ENCODE results near the gene TATDN2. TPM values are rescaled to one million over a fixed set of nuclear protein-coding genes. Genes with fewer than 3 reads are reported as not detected.

Gene TATDN2
- total RNA-seq (10 to 100 TPM; 76.1 to 79.3 TPM), polyA plus RNA-seq (10 to 100 TPM in 1 of 2 donors, 1 to 10 TPM in 1; 8.4 to 20.1 TPM)

DNA sequence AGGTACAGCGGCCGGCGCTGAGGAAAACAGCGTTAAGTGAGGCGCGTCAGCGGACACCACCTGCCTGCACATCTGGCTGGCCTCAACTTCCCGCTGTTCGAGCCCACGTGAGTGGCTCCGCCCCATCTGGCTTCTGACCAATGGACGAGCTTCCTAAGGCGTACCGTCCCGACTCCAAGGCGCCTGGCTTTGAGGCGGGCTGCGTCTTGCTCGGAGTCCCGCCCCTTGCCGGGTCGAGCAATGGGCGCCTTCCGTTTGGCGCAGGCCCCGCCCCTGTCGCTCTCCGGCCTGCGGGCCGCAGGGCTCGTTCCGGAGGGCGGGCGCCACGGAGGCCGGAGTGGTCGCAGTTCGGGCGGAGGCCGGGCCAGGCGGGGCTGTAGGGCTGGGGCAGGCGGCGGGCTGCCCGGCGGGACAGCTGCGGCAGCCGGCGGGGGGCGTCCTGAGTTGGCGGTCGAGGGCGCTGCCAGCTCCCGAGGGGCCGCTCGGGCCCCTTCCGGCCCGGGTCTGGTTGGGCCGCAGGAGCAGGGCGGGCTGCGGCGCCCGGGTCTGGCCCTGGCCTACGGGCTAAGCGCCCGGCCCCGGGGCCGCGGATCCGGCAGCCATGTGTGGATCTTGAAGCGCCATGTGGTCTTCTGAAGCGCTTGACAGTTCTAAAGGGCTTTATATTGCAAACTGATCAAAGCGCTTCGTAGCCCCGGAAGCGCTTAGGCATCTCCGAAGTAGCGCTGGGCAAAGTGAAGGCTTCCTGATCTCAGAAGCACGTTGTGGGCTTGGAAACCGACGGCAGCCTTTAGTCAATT lies at the start of gene TATDN2:
Gene TATDN2 (plus strand): TSS at position 276 of the 800 bp plus-strand sequence. CDS start 742 bp downstream, outside the sequence.
- peaks cover 49% of the 10 kb centered on the region for H3K4me1 ChIP-seq (ENCODE audit: insufficient read depth, low read length)
- POLR2A ChIA-PET (ENCODE audit: partially characterized antibody) = interaction anchor here (0.6 to 3.1 kb wide), 23 partner anchors 10 to 456 kb away, joined by 3 to 62 read pairs (median 5); partner anchors contain the start of genes ARPC4, CRELD1, IRAK2 and SEC13
- H3K27me3 ChIP-seq (ENCODE audit: insufficient read depth, low read length) = no peaks in the 10 kb centered on the region
- H3K9me3 ChIP-seq (ENCODE audit: control insufficient read depth in 1 of 2, low read length in 2 of 2) = no peaks in the 10 kb centered on the region
- H3K27ac Mint-ChIP-seq = peak within 1 kb of the TSS; percentile 95 to 98 (median 97)
- peaks cover 4% of the 10 kb centered on the region for H3K36me3 ChIP-seq (ENCODE audit: insufficient read depth, low read length)
- peak within 1 kb of the TSS; percentile 78 for H3K27ac ChIP-seq (ENCODE audit: low read depth, low read length)
- H3K4me3 Mint-ChIP-seq = peak within 1 kb of the TSS; percentile 97 to 99 (median 99)
- no peaks in the 10 kb centered on the region for H3K27me3 Mint-ChIP-seq
- CTCF ChIA-PET (ENCODE audit: partially characterized antibody) = interaction anchor here (0.7 to 9.8 kb wide), 6 partner anchors 9 to 82 kb away, joined by 3 to 67 read pairs (median 3); no protein-coding TSS in a partner anchor
- H3K9me3 Mint-ChIP-seq = peaks cover 0 to 19% (median 10%) of the 10 kb centered on the region in 8 donors
- peaks cover 35 to 65% (median 54%) of the 10 kb centered on the region in 4 donors for H3K4me1 Mint-ChIP-seq
- peak; percentile 89 to 93 (median 92) for DNase-seq
- intact Hi-C loops (cut with micrococcal nuclease) = loop anchor here (1.0 to 2.0 kb wide), 7 partner anchors 16 to 517 kb away; partner anchors contain the start of genes BRK1, BRPF1, SEC13 and VHL
- H3K36me3 Mint-ChIP-seq = peaks cover 29 to 41% of the 10 kb centered on the region in 2 donors
- H3K4me3 ChIP-seq (ENCODE audit: low read length in 2 of 2) = peak within 1 kb of the TSS; percentile 23 to 99

DNA sequence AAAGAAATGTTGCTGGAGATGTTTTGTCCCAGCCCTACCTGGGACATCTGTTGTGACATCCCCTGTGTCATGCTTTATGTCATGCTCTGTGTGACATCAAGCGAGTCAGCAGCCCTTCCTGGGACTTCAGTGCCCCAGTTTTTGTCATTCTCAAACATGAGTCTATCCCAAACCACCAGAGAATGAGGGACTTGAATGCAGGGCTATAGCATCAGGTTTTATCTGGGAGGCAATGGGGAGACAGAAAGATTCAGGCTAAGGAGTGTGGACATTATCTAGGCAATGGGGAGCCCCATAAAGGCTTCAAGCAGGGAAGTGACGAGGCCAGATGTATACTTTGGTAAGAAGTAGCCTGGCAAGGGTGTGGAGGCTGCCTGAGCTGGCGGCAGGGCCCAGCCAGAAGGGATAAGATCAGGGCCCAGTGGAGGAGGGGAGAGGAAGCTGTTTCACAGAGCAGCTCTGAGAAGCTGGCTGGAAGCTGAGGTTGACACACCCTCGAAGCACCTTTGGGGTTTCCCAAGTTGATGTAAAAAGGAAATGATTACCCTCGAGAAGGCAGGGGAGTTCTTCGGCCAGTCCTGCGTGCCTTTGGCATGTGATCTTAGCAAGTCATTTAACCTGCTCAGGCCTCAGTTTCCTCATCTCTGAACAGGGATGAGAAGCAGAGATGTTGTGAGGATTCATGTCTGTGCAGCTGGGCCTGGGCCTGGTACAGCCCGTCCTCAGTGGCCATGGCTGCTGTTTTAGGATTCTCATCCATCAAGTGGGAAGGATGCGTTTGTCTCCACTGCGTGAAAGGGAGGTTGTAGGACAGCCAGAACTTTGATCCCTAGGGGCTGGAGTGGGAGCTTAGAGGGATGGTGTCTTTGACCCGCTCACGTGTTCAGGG lies 49.3 kb upstream of the TATDN2 start:
- Histone ChIP-seq H3K36me3 (ENCODE audit: insufficient read depth, low read length) (peaks cover 6% of the 10 kb centered on the region), H3K27me3 (ENCODE audit: insufficient read depth, low read length) (no peaks in the 10 kb centered on the region), H3K27ac (ENCODE audit: low read depth, low read length) (peak overlapping the region; percentile 88), H3K4me1 (ENCODE audit: insufficient read depth, low read length) (peaks cover 84% of the 10 kb centered on the region), H3K4me3 (ENCODE audit: low read length in 2 of 2) (peak overlapping the region; percentile 2 to 21), H3K9me3 (ENCODE audit: control insufficient read depth in 1 of 2, low read length in 2 of 2) (no peaks in the 10 kb centered on the region)
- intact Hi-C loops (cut with micrococcal nuclease) = loop anchor here (1.0 to 2.0 kb wide), 4 partner anchors 13 to 56 kb away; partner anchors contain the start of gene TATDN2
- peak; percentile 76 to 95 (median 80) for DNase-seq
- ChIA-PET POLR2A (ENCODE audit: partially characterized antibody) (interaction anchor here (1.0 to 4.5 kb wide), 13 partner anchors 9 to 266 kb away, joined by 3 to 21 read pairs (median 6); partner anchors contain the start of genes IRAK2, TATDN2 and VHL), CTCF (ENCODE audit: partially characterized antibody) (interaction anchor here (0.6 to 1.4 kb wide), 13 partner anchors 13 to 49 kb away, joined by 3 to 7 read pairs (median 3); partner anchors contain the start of gene TATDN2)
- peak overlapping the region; percentile 95 to 99 (median 97) for H3K27ac Mint-ChIP-seq
- peaks cover 15 to 17% of the 10 kb centered on the region in 2 donors for H3K36me3 Mint-ChIP-seq
- H3K4me1 Mint-ChIP-seq = peaks cover 42 to 81% (median 63%) of the 10 kb centered on the region in 4 donors
- H3K9me3 Mint-ChIP-seq = no peaks in the 10 kb centered on the region
- H3K27me3 Mint-ChIP-seq = no peaks in the 10 kb centered on the region
- peak overlapping the region in 7 of 8 donors; percentile 55 to 79 (median 73) for H3K4me3 Mint-ChIP-seq

DNA sequence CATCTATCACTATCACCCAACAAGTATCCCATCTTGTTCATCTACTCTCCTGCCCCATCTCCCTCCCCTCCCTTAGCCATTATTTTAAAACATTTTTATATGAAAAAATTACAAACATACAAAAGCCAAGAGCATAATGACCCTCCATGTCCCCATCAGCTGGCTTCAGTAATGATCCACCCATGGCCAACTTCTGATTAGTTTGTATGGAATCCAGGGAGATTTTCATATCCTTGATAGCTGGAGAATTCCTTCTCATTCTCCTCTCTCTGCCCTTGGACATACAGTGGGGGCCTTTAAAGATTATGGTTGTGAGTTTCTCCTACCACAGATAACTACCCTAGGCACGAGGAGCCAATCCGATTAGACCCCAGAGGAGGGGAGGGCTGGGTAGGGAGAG lies 43.3 kb upstream of the TATDN2 start:
- POLR2A ChIA-PET (ENCODE audit: partially characterized antibody) = interaction anchor here (0.6 kb wide), 1 partner anchor 601 kb away, joined by 3 read pairs; no protein-coding TSS in a partner anchor
- intact Hi-C loops (cut with micrococcal nuclease) = no loop called here
- Mint-ChIP-seq H3K4me1 (peaks cover 9 to 31% (median 21%) of the 10 kb centered on the region in 4 donors), H3K9me3 (no peaks in the 10 kb centered on the region), H3K27ac (peak overlapping the region in 1 of 7 donors; percentile 42), H3K27me3 (no peaks in the 10 kb centered on the region), H3K36me3 (peaks cover 22 to 23% of the 10 kb centered on the region in 2 donors), H3K4me3 (no peak overlapping the region)
- Histone ChIP-seq H3K9me3 (ENCODE audit: control insufficient read depth in 1 of 2, low read length in 2 of 2) (no peaks in the 10 kb centered on the region), H3K27ac (ENCODE audit: low read depth, low read length) (no peak overlapping the region), H3K4me1 (ENCODE audit: insufficient read depth, low read length) (peaks cover 26% of the 10 kb centered on the region), H3K36me3 (ENCODE audit: insufficient read depth, low read length) (peaks cover 9% of the 10 kb centered on the region), H3K27me3 (ENCODE audit: insufficient read depth, low read length) (no peaks in the 10 kb centered on the region), H3K4me3 (ENCODE audit: low read length in 2 of 2) (no peak overlapping the region)
- CTCF ChIA-PET (ENCODE audit: partially characterized antibody) = interaction anchor here (1.3 to 2.5 kb wide), 5 partner anchors 11 to 272 kb away, joined by 3 to 10 read pairs (median 4); partner anchors contain the start of genes CRELD1 and IRAK2
- no peak for DNase-seq

DNA sequence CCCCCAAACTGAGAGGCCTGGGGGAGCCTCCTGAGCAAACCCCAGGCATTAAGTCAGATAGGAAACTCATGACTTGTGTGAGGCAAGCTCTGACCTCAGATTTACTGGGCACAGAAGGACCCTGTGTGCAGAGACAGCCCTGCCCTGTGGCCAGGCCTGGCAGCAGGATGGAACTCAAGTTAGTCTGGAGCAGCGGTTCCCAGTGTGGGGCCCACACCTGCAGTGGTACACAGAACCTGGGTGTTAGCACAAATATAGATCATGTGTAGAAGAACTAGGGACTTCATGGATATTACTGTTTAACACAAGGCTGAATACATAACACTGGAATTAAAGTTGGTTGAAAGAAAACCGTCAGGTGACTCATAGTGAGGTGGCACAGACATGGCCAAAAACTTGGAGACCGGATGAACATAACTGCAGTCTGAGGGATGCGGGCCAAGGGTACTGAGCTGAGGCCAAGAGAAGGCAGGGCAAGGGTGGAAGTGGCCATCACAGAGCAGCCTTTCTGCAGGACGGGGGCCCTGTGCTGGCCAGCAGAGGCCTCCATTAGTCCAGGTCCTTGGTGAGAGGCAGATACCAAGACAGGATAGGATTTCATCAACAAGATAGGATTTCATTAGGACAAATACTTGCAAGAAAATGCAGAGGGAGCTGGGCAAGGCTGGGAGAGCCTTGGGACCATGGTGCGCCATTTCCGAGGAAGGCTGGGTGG lies 42.7 kb upstream of the TATDN2 start:
- intact Hi-C loops (cut with micrococcal nuclease) = no loop called here
- H3K27me3 ChIP-seq (ENCODE audit: insufficient read depth, low read length) = no peaks in the 10 kb centered on the region
- no peak overlapping the region for H3K4me3 Mint-ChIP-seq
- H3K4me1 ChIP-seq (ENCODE audit: insufficient read depth, low read length) = peaks cover 20% of the 10 kb centered on the region
- peaks cover 9% of the 10 kb centered on the region for H3K36me3 ChIP-seq (ENCODE audit: insufficient read depth, low read length)
- H3K9me3 Mint-ChIP-seq = no peaks in the 10 kb centered on the region
- ChIA-PET POLR2A (ENCODE audit: partially characterized antibody) (no interaction called here), CTCF (ENCODE audit: partially characterized antibody) (interaction anchor here (1.3 to 1.4 kb wide), 2 partner anchors 13 to 14 kb away, joined by 3 to 4 read pairs; no protein-coding TSS in a partner anchor)
- H3K27me3 Mint-ChIP-seq = no peaks in the 10 kb centered on the region
- no peak overlapping the region for H3K4me3 ChIP-seq (ENCODE audit: low read length in 2 of 2)
- H3K27ac Mint-ChIP-seq = peak overlapping the region in 3 of 7 donors; percentile 32 to 66 (median 66)
- H3K36me3 Mint-ChIP-seq = peaks cover 22% of the 10 kb centered on the region in 2 donors
- no peak for DNase-seq
- peaks cover 9 to 28% (median 19%) of the 10 kb centered on the region in 4 donors for H3K4me1 Mint-ChIP-seq
- no peaks in the 10 kb centered on the region for H3K9me3 ChIP-seq (ENCODE audit: control insufficient read depth in 1 of 2, low read length in 2 of 2)
- H3K27ac ChIP-seq (ENCODE audit: low read depth, low read length) = no peak overlapping the region

DNA sequence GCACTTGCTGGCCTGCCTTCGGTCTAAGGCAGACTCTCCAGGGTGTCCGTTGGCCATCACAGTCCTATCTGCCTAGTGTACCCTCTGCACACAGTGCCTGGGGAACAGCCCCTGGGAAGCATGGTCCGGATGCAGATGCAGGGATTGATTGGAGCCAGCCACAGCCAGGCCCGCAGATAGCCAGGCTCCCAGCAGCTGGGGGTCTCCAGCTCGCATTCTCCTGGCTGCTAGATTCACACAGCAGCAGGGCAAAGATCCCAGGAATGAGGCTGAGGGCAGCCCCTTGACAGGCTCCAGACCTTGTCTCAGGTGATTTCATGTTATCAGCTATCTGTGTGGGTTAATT lies 42.1 kb upstream of the TATDN2 start:
- no peak overlapping the region for H3K27ac Mint-ChIP-seq
- peaks cover 18 to 19% of the 10 kb centered on the region in 2 donors for H3K36me3 Mint-ChIP-seq
- H3K9me3 Mint-ChIP-seq = no peaks in the 10 kb centered on the region
- no peak for DNase-seq
- H3K27me3 Mint-ChIP-seq = no peaks in the 10 kb centered on the region
- no peak overlapping the region for H3K4me3 Mint-ChIP-seq
- H3K4me1 ChIP-seq (ENCODE audit: insufficient read depth, low read length) = peaks cover 16% of the 10 kb centered on the region
- H3K9me3 ChIP-seq (ENCODE audit: control insufficient read depth in 1 of 2, low read length in 2 of 2) = no peaks in the 10 kb centered on the region
- no peak overlapping the region for H3K4me3 ChIP-seq (ENCODE audit: low read length in 2 of 2)
- H3K27ac ChIP-seq (ENCODE audit: low read depth, low read length) = no peak overlapping the region
- ChIA-PET POLR2A (ENCODE audit: partially characterized antibody) (no interaction called here), CTCF (ENCODE audit: partially characterized antibody) (no interaction called here)
- intact Hi-C loops (cut with micrococcal nuclease) = no loop called here
- peaks cover 6 to 22% (median 16%) of the 10 kb centered on the region in 4 donors for H3K4me1 Mint-ChIP-seq
- H3K27me3 ChIP-seq (ENCODE audit: insufficient read depth, low read length) = no peaks in the 10 kb centered on the region
- H3K36me3 ChIP-seq (ENCODE audit: insufficient read depth, low read length) = peaks cover 7% of the 10 kb centered on the region

DNA sequence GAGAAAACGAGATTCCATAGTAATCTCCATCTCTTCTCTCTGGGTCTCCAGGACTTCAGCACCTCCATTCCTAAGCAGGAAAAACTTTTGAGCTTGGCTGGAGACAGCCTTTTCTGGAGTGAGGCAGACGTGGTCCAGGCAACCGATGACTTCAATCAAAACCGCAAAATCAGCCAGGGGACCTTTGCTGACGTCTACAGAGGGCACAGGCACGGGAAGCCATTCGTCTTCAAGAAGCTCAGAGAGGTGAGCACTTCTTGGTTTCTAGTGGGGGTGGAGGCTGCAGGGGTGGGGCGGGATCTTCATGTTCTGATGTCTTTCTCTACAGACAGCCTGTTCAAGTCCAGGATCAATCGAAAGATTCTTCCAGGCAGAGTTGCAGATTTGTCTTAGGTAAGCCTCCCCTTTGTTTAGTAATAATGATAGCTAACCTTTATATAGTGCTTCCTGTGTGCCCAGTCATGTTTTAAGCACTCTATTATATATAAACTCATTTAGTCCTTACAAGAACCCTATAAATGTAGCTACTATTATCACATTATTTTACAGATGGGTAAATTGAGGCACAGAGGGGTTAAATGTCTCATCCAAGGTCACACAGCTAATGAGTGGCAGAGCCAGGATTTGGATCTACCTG lies 35.0 kb upstream of the TATDN2 start:
- H3K27me3 ChIP-seq (ENCODE audit: insufficient read depth, low read length) = no peaks in the 10 kb centered on the region
- H3K27ac ChIP-seq (ENCODE audit: low read depth, low read length) = no peak overlapping the region
- Mint-ChIP-seq H3K36me3 (peaks cover 39 to 44% of the 10 kb centered on the region in 2 donors), H3K9me3 (peaks cover 0 to 5% (median 0%) of the 10 kb centered on the region in 8 donors), H3K4me1 (peaks cover 0 to 6% (median 0%) of the 10 kb centered on the region in 4 donors), H3K4me3 (no peak overlapping the region), H3K27me3 (no peaks in the 10 kb centered on the region), H3K27ac (peak overlapping the region in 3 of 7 donors; percentile 47 to 74 (median 53))
- peaks cover 3% of the 10 kb centered on the region for H3K36me3 ChIP-seq (ENCODE audit: insufficient read depth, low read length)
- H3K4me1 ChIP-seq (ENCODE audit: insufficient read depth, low read length) = no peaks in the 10 kb centered on the region
- H3K9me3 ChIP-seq (ENCODE audit: control insufficient read depth in 1 of 2, low read length in 2 of 2) = no peaks in the 10 kb centered on the region
- ChIA-PET POLR2A (ENCODE audit: partially characterized antibody) (interaction anchor here (1.0 to 2.5 kb wide), 3 partner anchors 19 to 49 kb away, joined by 3 to 9 read pairs (median 3); partner anchors contain the start of gene IRAK2), CTCF (ENCODE audit: partially characterized antibody) (interaction anchor here (1.0 to 3.0 kb wide), 4 partner anchors 10 to 29 kb away, joined by 3 to 12 read pairs (median 4); no protein-coding TSS in a partner anchor)
- DNase-seq = no peak
- no peak overlapping the region for H3K4me3 ChIP-seq (ENCODE audit: low read length in 2 of 2)
- intact Hi-C loops (cut with micrococcal nuclease) = no loop called here

All from CD4-positive, alpha-beta memory T cell (primary cell).